Duodenal mucosa (tissue), 2 donors: ENCODE measurements around the gene RERE.

Experiments
- H3K27ac ChIP-seq: one replicate; pipeline ENCODE4 v1.7.0; 2013; ENCODE audit warnings: low read depth, low read length
- H3K27me3 ChIP-seq, 2 donors: one replicate each; pipeline ENCODE4 v1.7.0; 2013; ENCODE audit warnings: low read length in 2 of 2, control low read depth in 1 of 2; ENCODE audit not compliant: insufficient read depth in 2 of 2, control insufficient read depth in 1 of 2
- H3K36me3 ChIP-seq, 2 donors: one replicate each; pipeline ENCODE4 v1.7.0; 2013; ENCODE audit warnings: low read length in 2 of 2, control low read depth in 1 of 2; ENCODE audit not compliant: insufficient read depth in 2 of 2, control insufficient read depth in 1 of 2
- H3K4me1 ChIP-seq, 2 donors: one replicate each; pipeline ENCODE4 v1.7.0; 2013; ENCODE audit warnings: low read length in 2 of 2, control low read depth in 1 of 2; ENCODE audit not compliant: insufficient read depth in 2 of 2, control insufficient read depth in 1 of 2
- H3K4me3 ChIP-seq, 2 donors: one replicate each; pipeline ENCODE4 v1.7.0; 2013; ENCODE audit warnings: low read length in 2 of 2, low read depth in 1 of 2
- H3K9ac ChIP-seq, 2 donors: one replicate each; pipeline ENCODE4 v1.7.0; 2013; ENCODE audit warnings: low read length in 2 of 2, low read depth in 1 of 2
- H3K9me3 ChIP-seq, 2 donors: one replicate each; pipeline ENCODE4 v1.7.0; 2013; ENCODE audit warnings: low read length in 2 of 2, control low read depth in 1 of 2; ENCODE audit not compliant: control insufficient read depth in 1 of 2

Gene RERE

GRCh38 chr1:8807004-8807403, 10.4 kb downstream of the RERE start:
- no peaks in the 10 kb centered on the region for H3K4me1 ChIP-seq

DNA sequence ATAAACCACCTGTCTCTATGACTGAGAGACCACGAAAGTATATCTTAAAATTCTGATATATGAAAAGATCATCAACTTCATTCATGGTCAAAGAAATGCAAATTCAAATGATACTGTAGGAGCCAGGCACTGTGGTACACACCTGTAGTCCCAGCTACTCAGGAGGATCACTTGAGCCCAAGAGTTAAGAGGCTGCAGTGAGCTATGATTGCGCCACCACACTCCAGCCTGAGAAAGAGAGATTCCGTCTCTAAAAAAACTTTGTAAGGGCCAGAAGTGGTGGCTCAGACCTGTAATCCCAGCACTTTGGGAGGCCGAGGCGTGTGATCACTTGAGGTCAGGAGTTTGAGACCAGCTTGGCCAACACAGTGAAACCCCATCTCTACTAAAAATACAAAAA, 17.0 kb downstream of the RERE start:
- no peaks in the 10 kb centered on the region for H3K9me3 ChIP-seq
- H3K36me3 ChIP-seq, result no peaks in the 10 kb centered on the region
- no peak overlapping the region for H3K9ac ChIP-seq
- H3K4me3 ChIP-seq, result no peak overlapping the region
- no peak overlapping the region for H3K27ac ChIP-seq
- H3K27me3 ChIP-seq, result no peaks in the 10 kb centered on the region
- H3K4me1 ChIP-seq, result no peaks in the 10 kb centered on the region

More at GRCh38 chr1:8807004-8807403, 10.4 kb downstream of the RERE start:
- H3K9me3 ChIP-seq, result no peaks in the 10 kb centered on the region
- H3K9ac ChIP-seq, result no peak overlapping the region
- H3K27me3 ChIP-seq, result no peaks in the 10 kb centered on the region
- no peaks in the 10 kb centered on the region for H3K36me3 ChIP-seq
- no peak overlapping the region for H3K4me3 ChIP-seq
- H3K27ac ChIP-seq, result no peak overlapping the region

- H3K9me3 ChIP-seq, result no peaks in the 10 kb centered on the region
- no peaks in the 10 kb centered on the region for H3K4me1 ChIP-seq
- no peaks in the 10 kb centered on the region for H3K36me3 ChIP-seq
- H3K9ac ChIP-seq, result no peak overlapping the region
- no peak overlapping the region for H3K27ac ChIP-seq
- no peak overlapping the region for H3K4me3 ChIP-seq
- no peaks in the 10 kb centered on the region for H3K27me3 ChIP-seq
Measured at GRCh38 chr1:8797216-8797615, 20.2 kb downstream of the RERE start.

DNA sequence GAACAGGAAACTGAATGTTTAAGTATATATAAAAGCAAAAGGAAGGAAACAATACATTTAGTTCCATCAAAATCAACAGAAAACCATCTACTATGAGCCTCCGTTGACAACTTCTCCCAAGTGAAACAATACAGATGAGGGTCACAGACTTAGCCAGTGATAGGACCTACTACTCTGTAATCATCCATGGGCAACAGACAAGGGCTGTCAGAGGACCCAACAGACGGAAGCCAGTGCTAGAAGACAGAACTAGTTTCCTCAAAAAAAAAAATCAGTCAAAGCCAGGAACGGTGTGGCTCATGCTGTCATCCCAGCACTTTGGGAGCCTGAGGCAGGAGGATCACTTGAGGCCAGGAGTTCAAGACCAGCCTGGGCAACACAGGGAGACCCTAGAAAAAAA, 20.6 kb downstream of the RERE start:
- Histone ChIP-seq H3K9me3 (no peaks in the 10 kb centered on the region), H3K27ac (no peak overlapping the region), H3K4me3 (no peak overlapping the region), H3K36me3 (no peaks in the 10 kb centered on the region), H3K4me1 (no peaks in the 10 kb centered on the region), H3K9ac (no peak overlapping the region), H3K27me3 (no peaks in the 10 kb centered on the region)

- Histone ChIP-seq H3K9me3 (no peaks in the 10 kb centered on the region), H3K4me1 (no peaks in the 10 kb centered on the region), H3K27ac (no peak overlapping the region), H3K27me3 (no peaks in the 10 kb centered on the region), H3K9ac (no peak overlapping the region), H3K36me3 (no peaks in the 10 kb centered on the region), H3K4me3 (no peak overlapping the region)
Measured at GRCh38 chr1:8794605-8795004, 22.8 kb downstream of the RERE start.

- Histone ChIP-seq H3K36me3 (no peaks in the 10 kb centered on the region), H3K4me3 (no peak overlapping the region), H3K27ac (no peak overlapping the region), H3K9ac (no peak overlapping the region), H3K9me3 (no peaks in the 10 kb centered on the region), H3K4me1 (no peaks in the 10 kb centered on the region), H3K27me3 (no peaks in the 10 kb centered on the region)
Measured at GRCh38 chr1:8791819-8792218, 25.6 kb downstream of the RERE start.

- no peaks in the 10 kb centered on the region for H3K9me3 ChIP-seq
- no peak overlapping the region for H3K27ac ChIP-seq
- H3K9ac ChIP-seq, result no peak overlapping the region
- H3K4me1 ChIP-seq, result no peaks in the 10 kb centered on the region
- H3K27me3 ChIP-seq, result no peaks in the 10 kb centered on the region
- no peaks in the 10 kb centered on the region for H3K36me3 ChIP-seq
- H3K4me3 ChIP-seq, result no peak overlapping the region
Measured at GRCh38 chr1:8790987-8791386, 26.5 kb downstream of the RERE start.

DNA sequence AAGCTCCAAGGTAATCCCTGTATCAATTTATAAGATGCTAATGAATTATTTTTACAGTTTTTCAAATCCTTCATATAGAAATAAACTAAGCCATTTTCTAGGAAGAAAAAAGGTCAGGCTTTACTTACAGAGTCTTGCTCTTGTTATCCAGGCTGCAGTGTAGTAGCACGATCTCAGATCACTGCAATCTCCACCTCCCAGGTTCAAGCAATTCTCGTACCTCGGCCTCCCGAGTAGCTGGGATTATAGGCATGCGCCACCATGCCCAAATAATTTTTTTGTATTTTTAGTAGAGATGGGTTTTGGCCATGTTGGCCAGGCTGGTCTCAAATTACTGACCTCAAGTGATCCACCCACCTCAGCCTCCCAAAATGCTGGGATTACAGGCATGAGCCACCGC, 27.0 kb downstream of the RERE start:
- H3K4me3 ChIP-seq, result no peak overlapping the region
- H3K27ac ChIP-seq, result no peak overlapping the region
- no peaks in the 10 kb centered on the region for H3K27me3 ChIP-seq
- H3K4me1 ChIP-seq, result no peaks in the 10 kb centered on the region
- H3K9me3 ChIP-seq, result no peaks in the 10 kb centered on the region
- H3K9ac ChIP-seq, result no peak overlapping the region
- H3K36me3 ChIP-seq, result no peaks in the 10 kb centered on the region

DNA sequence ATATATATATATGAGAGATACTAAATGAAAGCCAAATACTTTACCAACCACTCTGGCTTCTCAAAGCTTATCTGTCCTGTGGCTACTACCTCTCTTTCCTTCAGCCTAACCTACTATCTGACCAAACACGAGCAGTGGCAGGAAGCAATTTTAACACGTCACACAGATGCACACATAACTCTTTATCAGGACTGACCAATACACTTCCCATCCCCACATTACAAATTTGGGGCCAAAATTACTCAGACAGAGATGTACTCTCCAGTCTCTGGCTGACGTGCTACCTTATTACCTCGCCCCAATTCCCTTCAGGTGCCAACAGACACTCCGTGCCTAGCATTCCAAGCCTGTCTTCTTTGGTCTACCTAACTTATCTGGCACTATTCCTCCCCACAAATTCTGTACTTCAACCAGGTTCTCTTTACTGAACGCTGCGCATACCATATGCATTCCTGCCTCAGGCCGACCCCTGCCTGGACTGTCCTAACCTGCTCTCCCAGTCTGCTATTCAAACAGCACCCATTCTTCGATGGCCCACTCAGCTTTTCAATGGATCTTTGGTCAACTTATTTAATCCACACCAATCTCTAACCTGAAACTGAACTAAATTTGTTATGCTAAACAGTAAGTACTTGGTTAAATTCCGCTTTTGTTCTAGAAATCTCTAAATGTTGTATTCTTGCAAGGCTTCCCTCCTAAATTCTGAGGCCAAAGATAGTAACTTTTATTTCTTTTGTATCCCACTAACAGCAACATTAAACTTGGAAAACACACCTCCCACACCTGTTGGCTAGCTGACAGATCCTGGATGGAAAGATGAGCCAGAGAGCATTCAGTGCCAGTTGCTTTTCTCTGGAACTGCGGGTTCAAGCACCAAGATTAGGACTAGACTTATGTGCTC, 27.9 kb downstream of the RERE start:
- Histone ChIP-seq H3K4me3 (no peak overlapping the region), H3K9ac (no peak overlapping the region), H3K9me3 (no peaks in the 10 kb centered on the region), H3K36me3 (no peaks in the 10 kb centered on the region), H3K4me1 (no peaks in the 10 kb centered on the region), H3K27ac (no peak overlapping the region), H3K27me3 (no peaks in the 10 kb centered on the region)

DNA sequence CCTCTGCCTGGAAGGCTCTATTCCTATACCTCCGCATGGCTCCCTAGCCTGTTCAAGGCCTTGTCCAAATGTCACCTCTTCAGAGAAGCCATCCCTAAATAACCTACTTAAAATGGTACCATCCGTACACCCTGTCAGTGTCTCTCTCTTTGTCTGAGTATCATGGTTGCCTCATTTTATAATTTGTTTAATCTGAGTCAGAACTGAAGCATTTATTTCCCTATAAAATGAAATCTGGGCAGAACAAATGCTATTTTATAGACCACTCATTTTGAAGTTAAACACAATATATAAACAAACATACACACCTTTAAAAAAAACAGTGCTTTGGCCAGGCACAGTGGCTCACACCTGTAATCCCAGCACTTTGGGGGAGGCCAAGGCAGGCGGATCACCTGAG, 30.2 kb downstream of the RERE start:
- H3K27me3 ChIP-seq, result no peaks in the 10 kb centered on the region
- no peaks in the 10 kb centered on the region for H3K36me3 ChIP-seq
- H3K9ac ChIP-seq, result no peak overlapping the region
- no peaks in the 10 kb centered on the region for H3K4me1 ChIP-seq
- no peak overlapping the region for H3K27ac ChIP-seq
- H3K9me3 ChIP-seq, result no peaks in the 10 kb centered on the region
- H3K4me3 ChIP-seq, result no peak overlapping the region
